Neural cell (in vitro differentiated cells): ENCODE measurements around the gene SLC34A3. TPM values are rescaled to one million over a fixed set of nuclear protein-coding genes. Genes with fewer than 3 reads are reported as not detected.

Experiments used
- H2AFZ ChIP-seq: fragments of 200-600, 300-800 bp; sonication (generic), shearing (Covaris generic); 2 replicates; pipeline ENCODE4 v1.6.0; 2014; ENCODE audit warnings: low read depth, mild to moderate bottlenecking, antibody characterized with exemption, low read length, moderate library complexity
- H3F3A ChIP-seq: fragments of 200-600 bp; shearing (Covaris generic); 2 replicates; pipeline ENCODE4 v1.6.1; 2016; ENCODE audit warnings: mild to moderate bottlenecking, moderate library complexity, mixed read lengths, antibody characterized with exemption, low read length; ENCODE audit not compliant: insufficient read depth, poor library complexity, severe bottlenecking
- H3K27ac ChIP-seq: fragments of 200-600, 300-800 bp; sonication (generic), shearing (Covaris generic); 2 replicates; pipeline ENCODE4 v1.5.1; 2014; ENCODE audit warnings: mild to moderate bottlenecking, low read length, moderate library complexity
- H3K27me3 ChIP-seq: fragments of 300-800, 200-600 bp; sonication (generic), shearing (Covaris generic); 2 replicates; pipeline ENCODE4 v1.6.0; 2014; ENCODE audit warnings: mild to moderate bottlenecking, low read depth, low read length, moderate library complexity; ENCODE audit not compliant: insufficient read depth
- H3K36me3 ChIP-seq: fragments of 300-800, 200-600 bp; sonication (generic), shearing (Covaris generic); 2 replicates; pipeline ENCODE4 v1.5.1; 2014; ENCODE audit warnings: mild to moderate bottlenecking, antibody characterized with exemption, low read length, moderate library complexity; ENCODE audit not compliant: insufficient read depth
- H3K4me2 ChIP-seq: fragments of 300-800, 200-600 bp; sonication (generic), shearing (Covaris generic); 2 replicates; pipeline ENCODE4 v1.6.0; 2014; ENCODE audit warnings: mild to moderate bottlenecking, low read length
- H3K4me3 ChIP-seq: fragments of 300-800, 200-600 bp; sonication (generic), shearing (Covaris generic); 2 replicates; pipeline ENCODE4 v1.5.1; 2014; ENCODE audit warnings: mild to moderate bottlenecking, low read length, moderate library complexity
- H3K79me2 ChIP-seq: fragments of 200-600 bp; shearing (Covaris generic); replicated peaks from 2 replicates; pipeline ENCODE4 v1.6.0; 2014; ENCODE audit warnings: mild to moderate bottlenecking, low read length, moderate library complexity; ENCODE audit not compliant: insufficient read depth
- H3K9ac ChIP-seq: fragments of 300-800, 200-600 bp; sonication (generic), shearing (Covaris generic); 2 replicates; pipeline ENCODE4 v1.6.1; 2016; ENCODE audit warnings: mild to moderate bottlenecking, low read length, mixed read lengths
- H3K9me2 ChIP-seq: fragments of 200-600 bp; shearing (Covaris generic); 2 replicates; pipeline ENCODE4 v1.6.1; 2016; ENCODE audit warnings: mild to moderate bottlenecking, low read length, mixed read lengths; ENCODE audit not compliant: insufficient read depth
- H3K9me3 ChIP-seq: fragments of 200-600, 300-800 bp; sonication (generic), shearing (Covaris generic); 2 replicates; pipeline ENCODE4 v1.6.1; 2016; ENCODE audit warnings: mild to moderate bottlenecking, mixed run types, low read length, moderate library complexity, mixed read lengths
- H4K20me1 ChIP-seq: fragments of 200-600 bp; shearing (Covaris generic); 2 replicates; pipeline ENCODE4 v1.6.1; 2016; ENCODE audit warnings: mild to moderate bottlenecking, mixed run types; ENCODE audit not compliant: insufficient read depth
- EP300 ChIP-seq: fragments of 450-650 bp; conservative IDR thresholded peaks from 2 replicates; pipeline ENCODE4 v1.6.1; 2014; ENCODE audit warnings: antibody characterized with exemption, mild to moderate bottlenecking, moderate library complexity; ENCODE audit not compliant: poor library complexity, severe bottlenecking
- EZH2 ChIP-seq: fragments of 200-600, 300-800 bp; shearing (Covaris generic), sonication (generic); IDR thresholded peaks from 2 replicates; pipeline ENCODE4 v1.6.1; 2014; ENCODE audit warnings: antibody characterized with exemption, low read length, borderline replicate concordance, mild to moderate bottlenecking; ENCODE audit not compliant: insufficient read depth, poor library complexity, severe bottlenecking
- MXI1 ChIP-seq: fragments of 450-650 bp; conservative IDR thresholded peaks from 2 replicates; pipeline ENCODE4 v1.6.1; 2014; ENCODE audit warnings: antibody characterized with exemption, mild to moderate bottlenecking; ENCODE audit not compliant: poor library complexity, severe bottlenecking
- POLR2AphosphoS5 ChIP-seq: IDR thresholded peaks from 2 replicates; pipeline ENCODE4 v1.6.1; 2012
- RAD21 ChIP-seq: fragments of 450-650 bp; conservative IDR thresholded peaks from 2 replicates; pipeline ENCODE4 v1.6.1; 2014; ENCODE audit warnings: antibody characterized with exemption, mild to moderate bottlenecking, moderate library complexity
- SMC3 ChIP-seq: fragments of 450-650 bp; conservative IDR thresholded peaks from 2 replicates; pipeline ENCODE4 v1.6.1; 2014; ENCODE audit warnings: antibody characterized with exemption, mild to moderate bottlenecking, moderate library complexity; ENCODE audit not compliant: poor library complexity
- TAF1 ChIP-seq: IDR thresholded peaks from 2 replicates; pipeline ENCODE4 v1.6.1; 2012; ENCODE audit warnings: low read depth
- polyA plus RNA-seq: library from polyadenylated mRNA; depleted of rRNA; stranded (reverse); fragments of >200 nt; gene quantifications from 2 replicates; pipeline ENCODE4 v1.2.3, GENCODE V29; 2014
- TF ChIP-seq, protein P1 (sequence below): IDR thresholded peaks from 2 replicates; pipeline ENCODE4 v1.6.1; 2012; ENCODE audit warnings: borderline replicate concordance
- TF ChIP-seq, protein P2 (sequence below): fragments of 450-650 bp; IDR thresholded peaks from 2 replicates; pipeline ENCODE4 v1.5.1; 2014; ENCODE audit warnings: antibody characterized with exemption, mild to moderate bottlenecking, moderate library complexity; ENCODE audit not compliant: poor library complexity, severe bottlenecking

SLC34A3 gene
- polyA plus RNA-seq, 1 donor from 2014 or later = 0.27 TPM

DNA sequence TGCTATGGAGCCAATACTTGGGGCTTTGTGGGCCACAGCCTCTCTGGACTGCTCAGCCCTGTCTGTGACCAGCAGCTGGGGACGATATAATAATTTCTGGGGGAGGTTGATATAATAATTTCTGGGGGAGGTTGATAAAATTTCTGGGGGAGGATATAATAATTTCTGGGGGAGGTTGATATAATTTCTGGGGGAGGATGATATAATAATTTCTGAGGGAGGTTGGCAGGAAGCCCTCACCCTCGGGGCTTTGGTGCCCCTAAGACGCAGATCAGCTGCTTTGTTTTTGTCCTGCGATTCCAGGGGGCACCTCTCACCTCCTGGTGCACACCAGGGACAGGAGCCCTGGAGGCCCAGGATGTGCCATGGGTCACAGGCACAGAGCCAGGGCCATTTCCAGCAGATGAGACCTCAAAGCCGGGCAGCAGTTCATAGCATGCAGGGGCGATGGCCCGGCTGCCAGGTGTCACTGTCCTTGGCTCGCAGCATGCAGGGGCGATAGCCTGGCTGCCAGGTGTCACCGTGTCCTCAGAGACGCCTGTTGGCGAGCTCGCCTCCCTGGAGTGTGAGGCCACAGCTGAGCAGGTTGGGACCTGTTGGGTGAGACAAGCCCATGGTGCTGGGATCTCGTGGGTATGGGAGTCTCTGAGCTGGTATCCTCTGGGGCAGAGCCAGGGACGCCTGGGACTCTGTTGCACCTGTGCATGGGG, 43.1 kb downstream of the SLC34A3 start:
- no peaks in the 10 kb centered on the region for H3K9me2 ChIP-seq
- H3K27me3 ChIP-seq = no peaks in the 10 kb centered on the region
- no peak overlapping the region for H3K27ac ChIP-seq
- no peak overlapping the region for H3K4me3 ChIP-seq
- no peaks in the 10 kb centered on the region for H3K9me3 ChIP-seq
- no peaks in the 10 kb centered on the region for H3K79me2 ChIP-seq
- TF ChIP-seq POLR2AphosphoS5 = no peak
- TF ChIP-seq MXI1 = no peak
- TF ChIP-seq RAD21 = no peak
- TF ChIP-seq EP300 = no peak
- no peak for TF ChIP-seq SMC3
- TF ChIP-seq, protein P1, sequence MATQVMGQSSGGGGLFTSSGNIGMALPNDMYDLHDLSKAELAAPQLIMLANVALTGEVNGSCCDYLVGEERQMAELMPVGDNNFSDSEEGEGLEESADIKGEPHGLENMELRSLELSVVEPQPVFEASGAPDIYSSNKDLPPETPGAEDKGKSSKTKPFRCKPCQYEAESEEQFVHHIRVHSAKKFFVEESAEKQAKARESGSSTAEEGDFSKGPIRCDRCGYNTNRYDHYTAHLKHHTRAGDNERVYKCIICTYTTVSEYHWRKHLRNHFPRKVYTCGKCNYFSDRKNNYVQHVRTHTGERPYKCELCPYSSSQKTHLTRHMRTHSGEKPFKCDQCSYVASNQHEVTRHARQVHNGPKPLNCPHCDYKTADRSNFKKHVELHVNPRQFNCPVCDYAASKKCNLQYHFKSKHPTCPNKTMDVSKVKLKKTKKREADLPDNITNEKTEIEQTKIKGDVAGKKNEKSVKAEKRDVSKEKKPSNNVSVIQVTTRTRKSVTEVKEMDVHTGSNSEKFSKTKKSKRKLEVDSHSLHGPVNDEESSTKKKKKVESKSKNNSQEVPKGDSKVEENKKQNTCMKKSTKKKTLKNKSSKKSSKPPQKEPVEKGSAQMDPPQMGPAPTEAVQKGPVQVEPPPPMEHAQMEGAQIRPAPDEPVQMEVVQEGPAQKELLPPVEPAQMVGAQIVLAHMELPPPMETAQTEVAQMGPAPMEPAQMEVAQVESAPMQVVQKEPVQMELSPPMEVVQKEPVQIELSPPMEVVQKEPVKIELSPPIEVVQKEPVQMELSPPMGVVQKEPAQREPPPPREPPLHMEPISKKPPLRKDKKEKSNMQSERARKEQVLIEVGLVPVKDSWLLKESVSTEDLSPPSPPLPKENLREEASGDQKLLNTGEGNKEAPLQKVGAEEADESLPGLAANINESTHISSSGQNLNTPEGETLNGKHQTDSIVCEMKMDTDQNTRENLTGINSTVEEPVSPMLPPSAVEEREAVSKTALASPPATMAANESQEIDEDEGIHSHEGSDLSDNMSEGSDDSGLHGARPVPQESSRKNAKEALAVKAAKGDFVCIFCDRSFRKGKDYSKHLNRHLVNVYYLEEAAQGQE = no peak
- no peak overlapping the region for H3K9ac ChIP-seq
- H3K36me3 ChIP-seq = peaks cover 7% of the 10 kb centered on the region
- H3F3A ChIP-seq = no peaks in the 10 kb centered on the region
- no peaks in the 10 kb centered on the region for H4K20me1 ChIP-seq
- H3K4me2 ChIP-seq = no peak overlapping the region
- H2AFZ ChIP-seq = no peak overlapping the region

DNA sequence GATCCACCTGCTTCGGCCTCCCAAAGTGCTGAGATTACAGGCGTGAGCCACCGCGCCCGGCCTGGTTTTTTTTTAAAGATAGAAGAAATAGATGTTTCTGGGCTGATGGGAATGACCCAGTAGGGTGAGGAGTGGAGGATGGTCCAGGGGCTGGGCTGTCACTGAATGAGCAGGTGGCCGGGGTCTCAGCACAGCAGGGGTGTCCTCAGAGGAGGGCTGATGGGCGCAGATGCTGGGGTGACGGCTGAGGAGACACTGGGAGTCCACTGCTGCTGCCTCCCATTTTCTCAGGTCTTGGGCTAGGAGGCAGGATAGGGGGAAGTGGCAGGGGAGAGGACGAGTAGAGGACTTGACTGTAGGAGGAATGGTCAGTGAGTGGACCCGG, 44.5 kb downstream of the SLC34A3 start:
- peaks cover 7% of the 10 kb centered on the region for H3K36me3 ChIP-seq

DNA sequence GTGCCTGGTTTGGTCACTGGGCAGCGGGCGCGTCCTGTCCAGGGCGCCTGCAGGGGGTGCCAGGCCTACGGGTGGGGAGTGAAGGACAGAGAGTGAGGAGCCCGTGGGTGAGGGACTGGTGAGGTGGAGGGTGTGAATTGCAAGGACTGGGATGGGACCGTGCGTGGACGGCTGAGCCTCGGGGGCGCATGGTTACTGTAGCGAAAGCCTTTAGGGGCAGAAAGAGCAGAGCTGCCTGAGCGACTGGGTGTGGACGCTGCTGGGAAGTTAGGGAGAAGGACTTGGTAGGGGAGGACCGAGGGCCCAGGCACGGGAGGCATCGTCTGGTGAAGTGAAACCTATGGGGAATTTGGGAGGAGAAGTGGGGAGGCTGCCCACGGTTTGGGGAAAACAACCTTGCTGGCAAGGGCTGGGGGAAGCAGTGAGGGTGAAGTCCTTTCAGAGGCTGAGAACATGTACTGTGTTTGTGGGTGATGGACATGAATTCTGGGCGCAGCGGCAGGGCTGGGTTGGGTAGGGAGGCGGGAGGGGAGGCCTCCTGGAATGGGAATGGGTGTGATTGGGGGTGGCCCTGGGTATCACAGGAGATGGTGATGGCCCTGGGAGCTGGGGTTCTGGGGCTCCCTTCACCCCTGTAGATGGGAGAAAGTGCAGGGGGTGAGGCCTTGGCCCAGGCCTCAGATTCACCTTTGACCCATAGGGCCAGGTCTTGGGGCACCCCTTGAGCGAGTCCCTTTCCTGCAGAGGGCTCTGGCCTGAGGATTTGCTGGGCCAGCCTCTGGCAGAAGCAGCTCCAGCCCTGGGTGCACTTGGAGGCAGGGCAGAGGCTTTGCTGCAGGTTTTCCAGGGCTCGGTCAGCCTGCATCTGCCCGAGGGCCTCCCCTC, 45.1 kb downstream of the SLC34A3 start:
- Histone ChIP-seq H3K9ac (no peak overlapping the region), H3K79me2 (no peaks in the 10 kb centered on the region), H3K4me3 (no peak overlapping the region), H3K9me3 (no peaks in the 10 kb centered on the region), H4K20me1 (no peaks in the 10 kb centered on the region), H3K27me3 (peaks cover 6% of the 10 kb centered on the region), H3F3A (no peaks in the 10 kb centered on the region), H3K27ac (no peak overlapping the region), H2AFZ (no peak overlapping the region), H3K4me2 (no peak overlapping the region), H3K36me3 (peaks cover 7% of the 10 kb centered on the region), H3K9me2 (no peaks in the 10 kb centered on the region)
- TF ChIP-seq POLR2AphosphoS5 = no peak
- TF ChIP-seq EZH2 = no peak
- TF ChIP-seq, protein P2, sequence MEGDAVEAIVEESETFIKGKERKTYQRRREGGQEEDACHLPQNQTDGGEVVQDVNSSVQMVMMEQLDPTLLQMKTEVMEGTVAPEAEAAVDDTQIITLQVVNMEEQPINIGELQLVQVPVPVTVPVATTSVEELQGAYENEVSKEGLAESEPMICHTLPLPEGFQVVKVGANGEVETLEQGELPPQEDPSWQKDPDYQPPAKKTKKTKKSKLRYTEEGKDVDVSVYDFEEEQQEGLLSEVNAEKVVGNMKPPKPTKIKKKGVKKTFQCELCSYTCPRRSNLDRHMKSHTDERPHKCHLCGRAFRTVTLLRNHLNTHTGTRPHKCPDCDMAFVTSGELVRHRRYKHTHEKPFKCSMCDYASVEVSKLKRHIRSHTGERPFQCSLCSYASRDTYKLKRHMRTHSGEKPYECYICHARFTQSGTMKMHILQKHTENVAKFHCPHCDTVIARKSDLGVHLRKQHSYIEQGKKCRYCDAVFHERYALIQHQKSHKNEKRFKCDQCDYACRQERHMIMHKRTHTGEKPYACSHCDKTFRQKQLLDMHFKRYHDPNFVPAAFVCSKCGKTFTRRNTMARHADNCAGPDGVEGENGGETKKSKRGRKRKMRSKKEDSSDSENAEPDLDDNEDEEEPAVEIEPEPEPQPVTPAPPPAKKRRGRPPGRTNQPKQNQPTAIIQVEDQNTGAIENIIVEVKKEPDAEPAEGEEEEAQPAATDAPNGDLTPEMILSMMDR = no peak
- TF ChIP-seq, protein P1 = no peak
- no peak for TF ChIP-seq RAD21
- no peak for TF ChIP-seq EP300
- TF ChIP-seq SMC3 = no peak
- no peak for TF ChIP-seq TAF1
- no peak for TF ChIP-seq MXI1

More for the DNA sequence above, 44.5 kb downstream of the SLC34A3 start:
- H3K79me2 ChIP-seq = no peaks in the 10 kb centered on the region
- TF ChIP-seq RAD21 = no peak
- TF ChIP-seq TAF1 = no peak
- no peaks in the 10 kb centered on the region for H3K9me3 ChIP-seq
- no peaks in the 10 kb centered on the region for H3K27me3 ChIP-seq
- H3K27ac ChIP-seq = no peak overlapping the region
- no peaks in the 10 kb centered on the region for H4K20me1 ChIP-seq
- no peak overlapping the region for H2AFZ ChIP-seq
- no peaks in the 10 kb centered on the region for H3K9me2 ChIP-seq
- H3K4me3 ChIP-seq = no peak overlapping the region
- no peak overlapping the region for H3K9ac ChIP-seq
- no peaks in the 10 kb centered on the region for H3F3A ChIP-seq
- no peak overlapping the region for H3K4me2 ChIP-seq
